Parathyroid adenoma (tissue), 2 donors: Measurements from ENCODE around the gene CCDC70.

Experiments
- H2AFZ ChIP-seq: fragments of 300-600 bp; sonication (generic); one replicate; pipeline ENCODE4 v1.7.0; 2017; ENCODE audit warnings: antibody characterized with exemption, mild to moderate bottlenecking
- H3K27ac ChIP-seq: fragments of 300-600 bp; sonication (generic); one replicate; pipeline ENCODE4 v1.7.0; 2017
- H3K27me3 ChIP-seq: fragments of 300-600 bp; sonication (generic); one replicate; pipeline ENCODE4 v1.7.0; 2017; ENCODE audit warnings: low read length; ENCODE audit not compliant: control insufficient read depth, insufficient read depth
- H3K36me3 ChIP-seq: fragments of 300-600 bp; sonication (generic); one replicate; pipeline ENCODE4 v1.7.0; 2017; ENCODE audit warnings: low read length; ENCODE audit not compliant: control insufficient read depth, insufficient read depth
- H3K4me1 ChIP-seq: fragments of 300-600 bp; sonication (generic); one replicate; pipeline ENCODE4 v1.7.0; 2017; ENCODE audit warnings: control low read depth
- H3K4me2 ChIP-seq: fragments of 300-600 bp; sonication (generic); one replicate; pipeline ENCODE4 v1.7.0; 2017; ENCODE audit warnings: low read length
- H3K4me3 ChIP-seq: fragments of 300-600 bp; sonication (generic); one replicate; pipeline ENCODE4 v1.7.0; 2017; ENCODE audit warnings: low read depth, low read length
- H3K79me2 ChIP-seq: fragments of 300-600 bp; sonication (generic); one replicate; pipeline ENCODE4 v1.7.0; 2017; ENCODE audit warnings: control low read depth
- H3K9ac ChIP-seq: fragments of 300-600 bp; sonication (generic); one replicate; pipeline ENCODE4 v1.7.0; 2017; ENCODE audit warnings: mild to moderate bottlenecking
- H3K9me3 ChIP-seq: fragments of 300-600 bp; sonication (generic); one replicate; pipeline ENCODE4 v1.7.0; 2017; ENCODE audit warnings: low read length; ENCODE audit not compliant: control insufficient read depth
- CTCF ChIP-seq: fragments of 300-600 bp; sonication (generic); IDR thresholded peaks from one replicate; pipeline ENCODE4 v1.7.0; 2017; ENCODE audit warnings: antibody characterized with exemption, mild to moderate bottlenecking
- donor health status: primary hyperparathyroidism.

CCDC70 gene

GRCh38 chr13:51816604-51817249 is 45.0 kb upstream of the CCDC70 start:
- H2AFZ ChIP-seq = no peak overlapping the region
- peaks cover 3% of the 10 kb centered on the region for H3K4me1 ChIP-seq
- no peaks in the 10 kb centered on the region for H3K79me2 ChIP-seq
- H3K4me3 ChIP-seq = no peak overlapping the region
- H3K9me3 ChIP-seq = no peaks in the 10 kb centered on the region
- no peak overlapping the region for H3K27ac ChIP-seq
- H3K4me2 ChIP-seq = no peak overlapping the region
- H3K36me3 ChIP-seq = no peaks in the 10 kb centered on the region
- H3K27me3 ChIP-seq = no peaks in the 10 kb centered on the region
- TF ChIP-seq CTCF = no peak
- H3K9ac ChIP-seq = no peak overlapping the region

GRCh38 chr13:51817717-51818116 is 44.1 kb upstream of the CCDC70 start:
- H3K79me2 ChIP-seq = no peaks in the 10 kb centered on the region
- H3K27ac ChIP-seq = no peak overlapping the region
- H3K9me3 ChIP-seq = no peaks in the 10 kb centered on the region
- no peaks in the 10 kb centered on the region for H3K36me3 ChIP-seq
- no peak overlapping the region for H3K4me3 ChIP-seq
- H3K9ac ChIP-seq = no peak overlapping the region
- H2AFZ ChIP-seq = no peak overlapping the region
- no peaks in the 10 kb centered on the region for H3K27me3 ChIP-seq
- H3K4me2 ChIP-seq = no peak overlapping the region
- peaks cover 3% of the 10 kb centered on the region for H3K4me1 ChIP-seq
- TF ChIP-seq CTCF = no peak

GRCh38 chr13:51818276-51818675 is 43.5 kb upstream of the CCDC70 start:
- H3K79me2 ChIP-seq = no peaks in the 10 kb centered on the region
- no peak for TF ChIP-seq CTCF
- no peaks in the 10 kb centered on the region for H3K27me3 ChIP-seq
- no peak overlapping the region for H3K4me3 ChIP-seq
- H2AFZ ChIP-seq = no peak overlapping the region
- peaks cover 3% of the 10 kb centered on the region for H3K4me1 ChIP-seq
- H3K9me3 ChIP-seq = no peaks in the 10 kb centered on the region
- H3K4me2 ChIP-seq = no peak overlapping the region
- H3K9ac ChIP-seq = no peak overlapping the region
- no peak overlapping the region for H3K27ac ChIP-seq
- no peaks in the 10 kb centered on the region for H3K36me3 ChIP-seq

GRCh38 chr13:51818781-51819511 is 42.8 kb upstream of the CCDC70 start:
- no peak overlapping the region for H3K27ac ChIP-seq
- H3K36me3 ChIP-seq = no peaks in the 10 kb centered on the region
- no peak overlapping the region for H3K4me3 ChIP-seq
- H3K4me2 ChIP-seq = no peak overlapping the region
- H3K79me2 ChIP-seq = no peaks in the 10 kb centered on the region
- H3K9ac ChIP-seq = no peak overlapping the region
- no peaks in the 10 kb centered on the region for H3K9me3 ChIP-seq
- no peak for TF ChIP-seq CTCF
- peak overlapping the region; percentile 33 for H2AFZ ChIP-seq
- no peaks in the 10 kb centered on the region for H3K27me3 ChIP-seq
- peaks cover 3% of the 10 kb centered on the region for H3K4me1 ChIP-seq

- no peak overlapping the region for H3K4me2 ChIP-seq
- H3K27me3 ChIP-seq = no peaks in the 10 kb centered on the region
- peaks cover 3% of the 10 kb centered on the region for H3K4me1 ChIP-seq
- no peak overlapping the region for H3K9ac ChIP-seq
- no peaks in the 10 kb centered on the region for H3K79me2 ChIP-seq
- peak overlapping the region; percentile 33 for H2AFZ ChIP-seq
- H3K4me3 ChIP-seq = no peak overlapping the region
- no peak overlapping the region for H3K27ac ChIP-seq
- no peaks in the 10 kb centered on the region for H3K36me3 ChIP-seq
- no peaks in the 10 kb centered on the region for H3K9me3 ChIP-seq
- no peak for TF ChIP-seq CTCF
These were observed 42.2 kb upstream of the CCDC70 start for GRCh38 chr13:51819544-51819943.
